ENCODE data around the gene AVP. TPM values are rescaled to one million over a fixed set of nuclear protein-coding genes. Genes with fewer than 3 reads are reported as not detected.

AVP gene
- total and polyA plus RNA-seq, 2 experiments from 2014 or later: 0.67 to 1.3 TPM

- peaks cover 14% of the 10 kb centered on the region for H3K4me1 ChIP-seq (ENCODE audit: insufficient read depth)
- TF ChIP-seq, protein P1, sequence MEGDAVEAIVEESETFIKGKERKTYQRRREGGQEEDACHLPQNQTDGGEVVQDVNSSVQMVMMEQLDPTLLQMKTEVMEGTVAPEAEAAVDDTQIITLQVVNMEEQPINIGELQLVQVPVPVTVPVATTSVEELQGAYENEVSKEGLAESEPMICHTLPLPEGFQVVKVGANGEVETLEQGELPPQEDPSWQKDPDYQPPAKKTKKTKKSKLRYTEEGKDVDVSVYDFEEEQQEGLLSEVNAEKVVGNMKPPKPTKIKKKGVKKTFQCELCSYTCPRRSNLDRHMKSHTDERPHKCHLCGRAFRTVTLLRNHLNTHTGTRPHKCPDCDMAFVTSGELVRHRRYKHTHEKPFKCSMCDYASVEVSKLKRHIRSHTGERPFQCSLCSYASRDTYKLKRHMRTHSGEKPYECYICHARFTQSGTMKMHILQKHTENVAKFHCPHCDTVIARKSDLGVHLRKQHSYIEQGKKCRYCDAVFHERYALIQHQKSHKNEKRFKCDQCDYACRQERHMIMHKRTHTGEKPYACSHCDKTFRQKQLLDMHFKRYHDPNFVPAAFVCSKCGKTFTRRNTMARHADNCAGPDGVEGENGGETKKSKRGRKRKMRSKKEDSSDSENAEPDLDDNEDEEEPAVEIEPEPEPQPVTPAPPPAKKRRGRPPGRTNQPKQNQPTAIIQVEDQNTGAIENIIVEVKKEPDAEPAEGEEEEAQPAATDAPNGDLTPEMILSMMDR (IDR thresholded peaks at IDR 0.05; ENCODE audit: poor library complexity): no peak
- TF ChIP-seq EZH2 (IDR thresholded peaks at IDR 0.05; ENCODE audit: borderline replicate concordance) (no peak), EZH2phosphoT487 (IDR thresholded peaks at IDR 0.05; ENCODE audit: low read depth, severe bottlenecking, unreplicated experiment) (no peak)
- H3K27me3 ChIP-seq: no peaks in the 10 kb centered on the region
- no peaks in the 10 kb centered on the region for H3K9me2 ChIP-seq (replicated peaks; ENCODE audit: insufficient read depth)
- H3K79me2 ChIP-seq: peaks cover 18% of the 10 kb centered on the region
- H3K4me2 ChIP-seq: peak overlapping the region; percentile 88
- WGBS (ENCODE audit: low lambda C conversion rate, missing lambda C conversion rate): 89% methylated on average over 14 of the region's 14 CpGs
- H2AFZ ChIP-seq: no peak overlapping the region
- H3K9me3 ChIP-seq (ENCODE audit: low read depth): no peaks in the 10 kb centered on the region
- no peaks in the 10 kb centered on the region for H4K20me1 ChIP-seq (ENCODE audit: insufficient read depth, poor library complexity, severe bottlenecking)
- no peak for DNase-seq (ENCODE audit: low spot score)
- H3K27ac ChIP-seq: no peak overlapping the region
- no peak overlapping the region for H3K4me3 ChIP-seq
- H3K36me3 ChIP-seq (replicated peaks; ENCODE audit: insufficient read depth, low read depth): no peaks in the 10 kb centered on the region
Observed at GRCh38 chr20:3047486-3048419, 36.8 kb downstream of the AVP start.

DNA sequence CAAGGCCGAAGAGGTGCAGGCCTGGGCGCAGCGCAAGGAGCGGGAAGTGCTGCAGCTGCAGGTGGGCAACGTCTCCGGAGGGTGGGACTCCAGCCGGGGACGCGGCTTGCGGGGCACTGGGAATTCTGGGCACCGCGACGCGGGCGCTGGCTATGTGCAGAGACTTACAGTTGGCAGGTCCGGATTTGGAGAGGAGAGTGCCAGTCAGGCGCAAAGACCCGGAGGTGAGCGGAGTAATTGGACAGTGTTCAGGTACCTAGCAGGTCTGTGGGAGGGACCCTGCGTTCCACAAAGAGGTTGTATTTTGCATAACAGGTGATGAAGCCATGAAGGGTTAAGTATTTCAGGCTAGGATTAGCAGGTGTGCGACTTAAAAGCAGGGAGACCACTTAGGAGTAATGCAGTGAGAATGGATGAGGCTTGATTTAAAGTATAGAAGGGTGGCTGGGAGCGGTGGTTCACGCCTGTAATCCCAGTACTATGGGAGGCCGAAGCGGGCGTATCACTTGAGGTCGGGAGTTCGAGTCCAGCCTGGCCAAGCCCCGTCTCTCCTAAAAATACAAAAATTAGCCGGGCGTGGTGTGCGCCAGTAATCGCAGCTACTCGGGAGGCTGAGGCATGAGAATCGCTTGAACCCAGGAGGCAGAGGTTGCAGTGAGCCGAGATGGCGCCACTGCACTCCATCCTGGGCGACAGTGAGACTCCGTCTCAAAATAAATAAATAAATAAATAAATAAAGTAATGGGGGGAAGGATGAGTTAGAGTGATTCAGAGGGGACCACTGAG, 37.7 kb downstream of the AVP start:
- Histone ChIP-seq H3K36me3 (replicated peaks; ENCODE audit: insufficient read depth, low read depth) (no peaks in the 10 kb centered on the region), H2AFZ (peak overlapping the region; percentile 93), H3K79me2 (peaks cover 18% of the 10 kb centered on the region), H3K9me3 (ENCODE audit: low read depth) (no peaks in the 10 kb centered on the region), H3K27me3 (no peaks in the 10 kb centered on the region), H3K4me3 (peak overlapping the region; percentile 98), H4K20me1 (ENCODE audit: insufficient read depth, poor library complexity, severe bottlenecking) (no peaks in the 10 kb centered on the region), H3K27ac (peak overlapping the region; percentile 98), H3K9me2 (replicated peaks; ENCODE audit: insufficient read depth) (no peaks in the 10 kb centered on the region), H3K4me1 (ENCODE audit: insufficient read depth) (peaks cover 17% of the 10 kb centered on the region), H3K4me2 (peak overlapping the region; percentile 88)
- no peak for DNase-seq (ENCODE audit: low spot score)
- TF ChIP-seq EZH2phosphoT487 (IDR thresholded peaks at IDR 0.05; ENCODE audit: low read depth, severe bottlenecking, unreplicated experiment) (no peak), EZH2 (IDR thresholded peaks at IDR 0.05; ENCODE audit: borderline replicate concordance) (no peak)
- TF ChIP-seq, protein P1 (IDR thresholded peaks at IDR 0.05; ENCODE audit: poor library complexity): no peak
- 39% methylated on average over 36 of the region's 39 CpGs for WGBS (ENCODE audit: low lambda C conversion rate, missing lambda C conversion rate)

DNA sequence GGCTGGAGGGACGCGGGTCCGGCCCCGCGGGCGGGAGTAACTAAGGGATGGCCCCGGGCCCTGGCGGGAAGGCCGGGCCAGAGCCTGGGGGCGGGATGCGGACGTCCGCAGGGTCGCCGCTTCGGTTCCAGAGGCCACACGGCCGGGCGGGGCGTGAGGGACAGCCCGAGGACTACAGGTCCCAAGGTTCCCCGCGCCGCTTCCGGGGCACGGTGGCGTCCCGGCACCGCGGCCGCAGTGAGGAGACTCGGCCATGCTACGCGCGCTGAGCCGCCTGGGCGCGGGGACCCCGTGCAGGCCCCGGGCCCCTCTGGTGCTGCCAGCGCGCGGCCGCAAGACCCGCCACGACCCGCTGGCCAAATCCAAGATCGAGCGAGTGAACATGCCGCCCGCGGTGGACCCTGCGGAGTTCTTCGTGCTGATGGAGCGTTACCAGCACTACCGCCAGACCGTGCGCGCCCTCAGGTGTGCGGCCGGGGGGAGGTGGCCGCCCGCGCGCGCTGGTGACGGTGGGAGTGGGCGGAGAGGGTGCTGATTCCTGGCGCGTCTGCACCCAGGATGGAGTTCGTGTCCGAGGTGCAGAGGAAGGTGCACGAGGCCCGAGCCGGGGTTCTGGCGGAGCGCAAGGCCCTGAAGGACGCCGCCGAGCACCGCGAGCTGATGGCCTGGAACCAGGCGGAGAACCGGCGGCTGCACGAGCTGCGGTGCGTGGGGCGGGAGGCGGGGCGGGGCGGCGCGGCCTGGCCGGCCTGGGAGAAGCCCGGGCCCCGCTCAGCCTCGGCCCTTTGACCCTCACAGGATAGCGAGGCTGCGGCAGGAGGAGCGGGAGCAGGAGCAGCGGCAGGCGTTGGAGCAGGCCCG, 38.5 kb downstream of the AVP start, which contains the start of gene MRPS26:
TSS of gene MRPS26 (plus strand) at position 237 of the 861 bp plus-strand sequence. CDS start at position 254, 17 bp downstream.
- H3K9me2 ChIP-seq (replicated peaks; ENCODE audit: insufficient read depth): no peaks in the 10 kb centered on the region
- TF ChIP-seq, protein P1 (IDR thresholded peaks at IDR 0.05; ENCODE audit: poor library complexity): no peak
- TF ChIP-seq EZH2 (IDR thresholded peaks at IDR 0.05; ENCODE audit: borderline replicate concordance): no peak
- no peak for TF ChIP-seq EZH2phosphoT487 (IDR thresholded peaks at IDR 0.05; ENCODE audit: low read depth, severe bottlenecking, unreplicated experiment)
- H3K4me3 ChIP-seq: peak within 1 kb of the TSS; percentile 98
- no peaks in the 10 kb centered on the region for H4K20me1 ChIP-seq (ENCODE audit: insufficient read depth, poor library complexity, severe bottlenecking)
- peak within 1 kb of the TSS; percentile 93 for H2AFZ ChIP-seq
- DNase-seq (ENCODE audit: low spot score): peak; percentile 94
- peak within 1 kb of the TSS; percentile 98 for H3K27ac ChIP-seq
- H3K27me3 ChIP-seq: no peaks in the 10 kb centered on the region
- under 1% methylated on average over 81 of the region's 104 CpGs for WGBS (ENCODE audit: low lambda C conversion rate, missing lambda C conversion rate)
- H3K79me2 ChIP-seq: peaks cover 18% of the 10 kb centered on the region
- H3K4me2 ChIP-seq: peak within 1 kb of the TSS; percentile 88
- peaks cover 23% of the 10 kb centered on the region for H3K4me1 ChIP-seq (ENCODE audit: insufficient read depth)
- H3K9me3 ChIP-seq (ENCODE audit: low read depth): no peaks in the 10 kb centered on the region
- H3K36me3 ChIP-seq (replicated peaks; ENCODE audit: insufficient read depth, low read depth): no peaks in the 10 kb centered on the region

All from hepatocyte (in vitro differentiated cells).